HEK293 (cell line): ENCODE results near the gene PFN1.

Source experiments
- BCL6B ChIP-seq: fragments of 450-650 bp; formaldehyde crosslinking; IDR thresholded peaks from 2 replicates; pipeline ENCODE4 v1.5.1; 2017; ENCODE audit warnings: missing biosample characterization, missing genetic modification characterization
- CTCF ChIP-seq: fragments of 450-650 bp; formaldehyde crosslinking; IDR thresholded peaks from 2 replicates; pipeline ENCODE4 v1.5.1; 2016; ENCODE audit warnings: missing biosample characterization, missing genetic modification characterization
- ELK4 ChIP-seq: IDR thresholded peaks from 2 replicates; pipeline ENCODE4 v1.6.1; 2011; ENCODE audit warnings: mild to moderate bottlenecking, low read depth, low read length, borderline replicate concordance
- GLIS2 ChIP-seq: fragments of 450-650 bp; formaldehyde crosslinking; IDR thresholded peaks from 2 replicates; pipeline ENCODE4 v1.5.1; 2016; ENCODE audit warnings: missing biosample characterization, missing genetic modification characterization
- SCRT1 ChIP-seq: fragments of 450-650 bp; formaldehyde crosslinking; IDR thresholded peaks from 2 replicates; pipeline ENCODE4 v1.5.1; 2016; ENCODE audit warnings: missing biosample characterization, missing genetic modification characterization, borderline replicate concordance
- SP2 ChIP-seq: fragments of 450-650 bp; formaldehyde crosslinking; IDR thresholded peaks from 2 replicates; pipeline ENCODE4 v1.5.1; 2016; ENCODE audit warnings: missing biosample characterization, missing genetic modification characterization
- SP3 ChIP-seq: fragments of 450-650 bp; formaldehyde crosslinking; IDR thresholded peaks from 2 replicates; pipeline ENCODE4 v1.5.1; 2016; ENCODE audit warnings: missing biosample characterization, missing genetic modification characterization
- SP7 ChIP-seq: fragments of 450-650 bp; formaldehyde crosslinking; IDR thresholded peaks from 2 replicates; pipeline ENCODE4 v1.5.1; 2016; ENCODE audit warnings: missing biosample characterization, missing genetic modification characterization
- TCF7L2 ChIP-seq: IDR thresholded peaks from 2 replicates; pipeline ENCODE4 v1.6.1; 2011; ENCODE audit warnings: low read depth, mild to moderate bottlenecking, inconsistent platforms, low read length, moderate library complexity, borderline replicate concordance
- TSHZ1 ChIP-seq: fragments of 450-650 bp; formaldehyde crosslinking; IDR thresholded peaks from 2 replicates; pipeline ENCODE4 v1.5.1; 2016; ENCODE audit warnings: missing biosample characterization, missing genetic modification characterization, borderline replicate concordance
- ZBTB26 ChIP-seq: fragments of 450-650 bp; formaldehyde crosslinking; optimal IDR thresholded peaks from 2 replicates; pipeline ENCODE3; 2016; ENCODE audit warnings: missing biosample characterization, mild to moderate bottlenecking, missing genetic modification characterization
- ZFP37 ChIP-seq: fragments of 450-650 bp; formaldehyde crosslinking; IDR thresholded peaks from 2 replicates; pipeline ENCODE4 v1.5.1; 2016; ENCODE audit warnings: missing biosample characterization, missing genetic modification characterization
- ZFP69B ChIP-seq: fragments of 450-650 bp; formaldehyde crosslinking; IDR thresholded peaks from 2 replicates; pipeline ENCODE4 v1.5.1; 2016; ENCODE audit warnings: missing biosample characterization, missing genetic modification characterization
- ZNF19 ChIP-seq: fragments of 450-650 bp; formaldehyde crosslinking; IDR thresholded peaks from 2 replicates; pipeline ENCODE4; 2016; ENCODE audit warnings: missing biosample characterization, missing genetic modification characterization, low read depth
- ZNF211 ChIP-seq: fragments of 450-650 bp; formaldehyde crosslinking; IDR thresholded peaks from 2 replicates; pipeline ENCODE4 v1.5.1; 2016; ENCODE audit warnings: low read depth, missing biosample characterization, missing genetic modification characterization
- ZNF350 ChIP-seq: fragments of 450-650 bp; formaldehyde crosslinking; IDR thresholded peaks from 2 replicates; pipeline ENCODE4 v1.5.0; 2017; ENCODE audit warnings: missing biosample characterization, mild to moderate bottlenecking, missing genetic modification characterization
- ZNF398 ChIP-seq: fragments of 450-650 bp; formaldehyde crosslinking; IDR thresholded peaks from 2 replicates; pipeline ENCODE4 v1.5.1; 2017; ENCODE audit warnings: missing biosample characterization, missing genetic modification characterization
- ZNF518A ChIP-seq: fragments of 450-650 bp; formaldehyde crosslinking; conservative IDR thresholded peaks from 2 replicates; pipeline ENCODE4 v1.5.1; 2016; ENCODE audit warnings: low read depth, missing biosample characterization, missing genetic modification characterization
- ZNF571 ChIP-seq: fragments of 450-650 bp; formaldehyde crosslinking; IDR thresholded peaks from 2 replicates; pipeline ENCODE4 v1.5.0; 2017; ENCODE audit warnings: missing biosample characterization, missing genetic modification characterization
- ZNF610 ChIP-seq: fragments of 450-650 bp; formaldehyde crosslinking; IDR thresholded peaks from 2 replicates; pipeline ENCODE4 v1.5.1; 2016; ENCODE audit warnings: missing biosample characterization, missing genetic modification characterization, borderline replicate concordance
- ZNF629 ChIP-seq: fragments of 450-650 bp; formaldehyde crosslinking; IDR thresholded peaks from 2 replicates; pipeline ENCODE4 v1.5.1; 2017; ENCODE audit warnings: missing biosample characterization, missing genetic modification characterization
- ZNF658 ChIP-seq: fragments of 450-650 bp; formaldehyde crosslinking; IDR thresholded peaks from 2 replicates; pipeline ENCODE4; 2016; ENCODE audit warnings: missing biosample characterization, missing genetic modification characterization
- ZNF843 ChIP-seq: fragments of 450-650 bp; formaldehyde crosslinking; IDR thresholded peaks from 2 replicates; pipeline ENCODE4 v1.5.1; 2016; ENCODE audit warnings: missing biosample characterization, missing genetic modification characterization

Gene PFN1

GRCh38 chr17:4945176-4945943 is 3.0 kb downstream of the PFN1 start (continued):
- TF ChIP-seq ZNF211 (tag by site-specific recombination), result no peak
- no peak for TF ChIP-seq TCF7L2
- TF ChIP-seq ZNF398, result 0 out of 2 replicates have a peak, but pooled peaks have one; percentile 2
- no peak for TF ChIP-seq ZNF658 (tag by site-specific recombination)
- no peak for TF ChIP-seq ZBTB26 (tag by site-specific recombination)
- no peak for TF ChIP-seq ZNF350
- TF ChIP-seq ZNF571, result no peak
- TF ChIP-seq TSHZ1 (tag by site-specific recombination), result no peak
- TF ChIP-seq SP3 (tag by site-specific recombination), result peak; percentile 58; the same call in 1 of the 2 replicates
- TF ChIP-seq ZNF610 (tag by site-specific recombination), result no peak
- no peak for TF ChIP-seq SCRT1 (tag by site-specific recombination)
- TF ChIP-seq ZNF518A (tag by site-specific recombination), result no peak
- TF ChIP-seq ZNF629, result peak; percentile 79
- peak; percentile 78 for TF ChIP-seq SP7 (tag by site-specific recombination)
- TF ChIP-seq CTCF (tag by site-specific recombination), result no peak
- TF ChIP-seq ZFP69B (tag by site-specific recombination), result peak; percentile 29; the same call in 1 of the 2 replicates
- TF ChIP-seq BCL6B (tag by site-specific recombination), result no peak
- no peak for TF ChIP-seq ZNF843 (tag by site-specific recombination)
- TF ChIP-seq ZFP37, result 0 out of 2 replicates have a peak, but pooled peaks have one; percentile 23
- TF ChIP-seq ZNF19, result no peak
- TF ChIP-seq SP2 (tag by site-specific recombination), result peak; percentile 35; the same call in 1 of the 2 replicates
- TF ChIP-seq GLIS2 (tag by site-specific recombination), result no peak
- no peak for TF ChIP-seq ELK4
